Stimulated activated naive CD8-positive, alpha-beta T cell treated with anti-CD3 and anti-CD28 coated beads, Interleukin-15, Interleukin-2, amounts not matched to agents 100 ng/mL and 50 ng/mL, for 24 hours (primary cell): ENCODE results near the gene HOXC12.

Source experiments
- H3K27ac Mint-ChIP-seq: one replicate; pipeline ENCODE4 v1.8.0; 2021; ENCODE audit warnings: mild to moderate bottlenecking, mixed read lengths
- H3K27me3 Mint-ChIP-seq: one replicate; pipeline ENCODE4 v1.8.0; 2021; ENCODE audit warnings: mixed read lengths
- H3K36me3 Mint-ChIP-seq: one replicate; pipeline ENCODE4 v1.8.0; 2021; ENCODE audit warnings: low read depth, mixed read lengths
- H3K4me1 Mint-ChIP-seq: one replicate; pipeline ENCODE4 v1.8.0; 2021; ENCODE audit warnings: low read depth, mixed read lengths
- H3K4me3 Mint-ChIP-seq: one replicate; pipeline ENCODE4 v1.8.0; 2021; ENCODE audit warnings: mild to moderate bottlenecking, mixed read lengths
- H3K9me3 Mint-ChIP-seq: one replicate; pipeline ENCODE4 v1.8.0; 2021; ENCODE audit warnings: mixed read lengths

Gene HOXC12

GRCh38 chr12:53960187-53961024 is 5.7 kb downstream of the HOXC12 start:
- Mint-ChIP-seq H3K4me3 (no peak overlapping the region), H3K4me1 (peaks cover 30% of the 10 kb centered on the region), H3K9me3 (no peaks in the 10 kb centered on the region), H3K36me3 (no peaks in the 10 kb centered on the region), H3K27ac (peak overlapping the region; percentile 61), H3K27me3 (peaks cover 91% of the 10 kb centered on the region)

GRCh38 chr12:53961025-53961761 is 6.5 kb downstream of the HOXC12 start:
- H3K27ac Mint-ChIP-seq, result no peak overlapping the region
- no peaks in the 10 kb centered on the region for H3K9me3 Mint-ChIP-seq
- H3K36me3 Mint-ChIP-seq, result no peaks in the 10 kb centered on the region
- H3K27me3 Mint-ChIP-seq, result peaks cover 91% of the 10 kb centered on the region
- no peak overlapping the region for H3K4me3 Mint-ChIP-seq
- peaks cover 30% of the 10 kb centered on the region for H3K4me1 Mint-ChIP-seq

- no peaks in the 10 kb centered on the region for H3K9me3 Mint-ChIP-seq
- H3K27ac Mint-ChIP-seq, result no peak overlapping the region
- H3K4me1 Mint-ChIP-seq, result peaks cover 32% of the 10 kb centered on the region
- no peaks in the 10 kb centered on the region for H3K36me3 Mint-ChIP-seq
- H3K27me3 Mint-ChIP-seq, result peaks cover 91% of the 10 kb centered on the region
- no peak overlapping the region for H3K4me3 Mint-ChIP-seq
Measured at GRCh38 chr12:53963005-53963404, 8.3 kb downstream of the HOXC12 start.

DNA sequence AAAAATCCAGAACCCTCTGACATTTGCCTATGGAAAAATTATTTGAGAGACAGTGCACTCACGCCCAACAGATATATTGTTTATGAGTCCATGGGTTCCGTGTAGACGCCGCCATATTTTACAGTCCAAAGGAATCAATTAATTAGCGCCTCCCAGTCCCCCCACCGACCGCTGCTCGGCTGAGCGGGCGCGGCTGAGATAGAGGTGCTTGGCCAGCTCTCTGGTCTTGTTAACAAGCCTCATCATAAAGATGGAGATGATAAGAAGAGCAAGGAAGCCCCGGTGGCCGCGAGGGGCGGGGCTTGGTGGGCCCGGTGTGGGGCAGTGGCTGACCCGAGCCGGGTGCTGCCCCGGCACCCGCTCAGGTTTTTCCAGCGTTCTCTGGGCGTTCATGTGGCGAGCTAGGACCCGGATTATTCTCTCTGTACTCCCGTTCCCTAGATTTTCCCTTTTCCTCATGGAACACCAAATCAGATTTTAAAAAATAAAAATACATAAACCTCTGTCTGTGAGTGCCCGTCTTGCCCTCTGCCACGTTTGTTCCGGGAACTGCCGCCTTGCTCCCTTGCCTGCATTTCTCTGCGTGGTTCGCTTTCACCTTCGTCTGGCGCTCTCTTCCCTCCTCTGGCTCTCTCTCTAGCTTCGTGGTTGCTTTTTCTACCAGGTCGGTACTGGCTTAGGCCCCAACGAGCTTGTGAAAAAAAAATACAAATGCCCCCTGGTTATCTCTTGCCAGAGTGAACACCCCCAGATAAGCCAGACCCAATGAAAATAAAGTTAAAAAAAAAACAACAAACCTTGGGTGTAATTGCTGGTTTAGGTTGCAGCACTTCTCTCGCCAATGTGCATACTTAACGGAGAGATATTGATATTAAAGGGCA is 9.0 kb downstream of the HOXC12 start:
- Mint-ChIP-seq H3K27ac (peak overlapping the region; percentile 55), H3K4me1 (peaks cover 32% of the 10 kb centered on the region), H3K4me3 (peak overlapping the region; percentile 31), H3K36me3 (no peaks in the 10 kb centered on the region), H3K27me3 (peaks cover 91% of the 10 kb centered on the region), H3K9me3 (no peaks in the 10 kb centered on the region)

DNA sequence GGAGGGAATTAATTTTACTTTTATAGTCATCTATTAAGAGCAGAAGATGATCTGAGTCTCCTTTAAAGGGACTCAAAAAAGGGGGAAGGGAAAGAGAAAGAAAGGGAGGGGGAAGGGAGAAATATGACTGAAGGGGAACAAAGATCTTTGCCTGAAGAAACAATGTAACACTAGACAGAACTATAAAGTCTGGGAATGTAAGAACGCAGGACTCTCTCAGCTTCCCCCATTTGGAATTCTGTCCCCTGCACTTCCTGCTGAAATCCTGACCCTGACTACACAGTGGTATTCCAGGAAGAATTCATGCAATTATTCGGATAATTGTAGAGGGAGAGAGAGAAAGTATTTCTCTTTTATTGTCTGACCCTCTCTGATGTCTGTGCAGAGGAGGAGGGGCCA is 9.6 kb downstream of the HOXC12 start:
- peaks cover 32% of the 10 kb centered on the region for H3K4me1 Mint-ChIP-seq
- no peaks in the 10 kb centered on the region for H3K9me3 Mint-ChIP-seq
- no peak overlapping the region for H3K4me3 Mint-ChIP-seq
- no peak overlapping the region for H3K27ac Mint-ChIP-seq
- no peaks in the 10 kb centered on the region for H3K36me3 Mint-ChIP-seq
- peaks cover 91% of the 10 kb centered on the region for H3K27me3 Mint-ChIP-seq

DNA sequence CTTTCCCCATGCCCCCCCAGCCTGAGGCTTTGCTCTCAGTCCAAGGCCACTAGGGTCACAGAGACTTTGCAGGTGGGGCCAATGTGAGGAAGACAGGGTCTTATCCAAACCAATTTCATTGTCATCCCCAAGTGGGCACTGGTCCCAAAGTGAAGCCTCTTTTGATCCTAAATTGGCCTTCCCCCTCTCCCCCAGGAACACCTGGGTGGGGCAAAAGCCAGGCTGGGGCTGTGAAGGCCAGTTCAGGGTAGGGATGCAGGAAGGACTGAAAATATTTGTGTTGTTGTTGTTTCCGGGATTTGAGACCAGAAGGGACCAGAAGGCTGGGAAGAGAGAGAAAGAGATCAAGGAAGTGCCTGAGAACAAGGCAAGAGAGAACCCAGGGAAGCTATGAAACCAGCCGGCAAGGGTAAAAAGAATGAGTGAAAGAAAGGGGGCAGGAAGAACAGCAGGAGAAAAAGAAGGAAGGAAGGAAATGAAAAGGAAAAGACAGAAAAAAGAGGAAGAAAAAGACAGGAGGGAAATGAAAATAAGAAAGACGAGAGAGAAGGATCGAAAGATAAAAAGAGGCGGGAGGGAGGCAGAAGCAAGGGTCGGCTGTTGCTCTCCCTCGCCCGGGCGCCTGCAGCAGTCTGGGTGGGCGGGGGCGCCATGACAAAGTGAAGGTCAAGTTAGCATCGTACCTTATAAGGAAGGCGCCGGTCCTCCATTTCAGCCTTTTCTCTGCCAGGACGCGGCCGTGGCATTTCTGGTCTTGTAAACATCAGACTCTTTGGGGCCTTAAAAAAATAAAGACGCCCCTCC is 10.8 kb downstream of the HOXC12 start:
- peak overlapping the region; percentile 22 for H3K4me3 Mint-ChIP-seq
- H3K36me3 Mint-ChIP-seq, result no peaks in the 10 kb centered on the region
- peaks cover 91% of the 10 kb centered on the region for H3K27me3 Mint-ChIP-seq
- no peak overlapping the region for H3K27ac Mint-ChIP-seq
- no peaks in the 10 kb centered on the region for H3K9me3 Mint-ChIP-seq
- peaks cover 29% of the 10 kb centered on the region for H3K4me1 Mint-ChIP-seq

- no peak overlapping the region for H3K27ac Mint-ChIP-seq
- H3K36me3 Mint-ChIP-seq, result no peaks in the 10 kb centered on the region
- H3K4me3 Mint-ChIP-seq, result peak overlapping the region; percentile 22
Measured at GRCh38 chr12:53966085-53966384, 11.3 kb downstream of the HOXC12 start.

GRCh38 chr12:53966385-53967133 is 11.9 kb downstream of the HOXC12 start:
- Mint-ChIP-seq H3K4me1 (peaks cover 28% of the 10 kb centered on the region), H3K36me3 (no peaks in the 10 kb centered on the region), H3K27me3 (peaks cover 99% of the 10 kb centered on the region), H3K9me3 (no peaks in the 10 kb centered on the region), H3K27ac (no peak overlapping the region), H3K4me3 (peak overlapping the region; percentile 14)

More at GRCh38 chr12:53966085-53966384, 11.3 kb downstream of the HOXC12 start:
- Mint-ChIP-seq H3K4me1 (peaks cover 28% of the 10 kb centered on the region), H3K27me3 (peaks cover 95% of the 10 kb centered on the region), H3K9me3 (no peaks in the 10 kb centered on the region)

- no peaks in the 10 kb centered on the region for H3K36me3 Mint-ChIP-seq
- peaks cover 28% of the 10 kb centered on the region for H3K4me1 Mint-ChIP-seq
- H3K27ac Mint-ChIP-seq, result no peak overlapping the region
- no peak overlapping the region for H3K4me3 Mint-ChIP-seq
- no peaks in the 10 kb centered on the region for H3K9me3 Mint-ChIP-seq
- peaks cover 99% of the 10 kb centered on the region for H3K27me3 Mint-ChIP-seq
Measured at GRCh38 chr12:53967421-53967925, 12.8 kb downstream of the HOXC12 start.

DNA sequence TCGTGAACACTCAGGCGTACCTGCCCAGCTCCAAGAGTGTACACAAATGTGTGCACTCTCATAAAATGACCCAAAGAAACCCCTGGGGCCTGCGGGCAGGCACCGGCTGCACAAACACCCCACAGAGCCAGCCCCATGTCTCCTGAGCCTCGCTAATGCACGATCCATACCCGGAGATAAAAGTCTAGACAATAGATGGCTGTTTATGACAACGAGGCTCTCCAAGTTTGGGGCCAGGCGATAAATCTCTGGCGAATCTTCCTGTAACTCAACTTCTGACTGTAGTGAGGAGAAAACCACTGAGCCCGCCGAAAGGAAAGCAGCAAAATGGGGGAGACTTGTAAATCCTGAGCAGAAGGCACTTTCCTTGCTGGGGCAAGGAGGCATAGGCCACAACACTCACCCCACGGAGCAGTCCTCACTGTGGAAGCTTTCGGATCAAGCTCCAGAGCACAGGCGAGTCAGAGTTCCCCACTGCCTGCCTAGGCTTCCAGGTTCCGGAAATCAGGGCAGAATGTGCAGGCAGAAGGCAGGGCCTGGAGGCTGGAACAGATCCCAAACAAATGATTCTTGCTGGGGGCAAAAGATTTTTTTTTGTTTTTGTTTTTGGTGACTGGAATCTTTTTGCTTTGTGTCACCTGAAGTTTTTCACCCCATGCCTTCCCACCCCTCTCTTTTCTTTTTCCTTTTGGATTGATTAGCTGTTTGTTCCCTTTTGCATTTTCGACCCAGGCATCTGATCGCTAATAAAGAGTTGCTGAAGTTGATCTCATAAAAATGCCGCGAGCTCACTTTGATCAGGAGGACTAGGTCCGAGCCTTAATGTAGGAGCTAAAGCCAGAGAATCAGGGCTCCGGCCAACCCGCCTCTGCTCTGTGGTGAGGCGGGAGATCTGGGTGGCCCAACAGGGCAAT is 13.8 kb downstream of the HOXC12 start:
- H3K9me3 Mint-ChIP-seq, result no peaks in the 10 kb centered on the region
- H3K27ac Mint-ChIP-seq, result no peak overlapping the region
- peaks cover 100% of the 10 kb centered on the region for H3K27me3 Mint-ChIP-seq
- H3K36me3 Mint-ChIP-seq, result peaks cover 3% of the 10 kb centered on the region
- no peak overlapping the region for H3K4me3 Mint-ChIP-seq
- H3K4me1 Mint-ChIP-seq, result peaks cover 33% of the 10 kb centered on the region

DNA sequence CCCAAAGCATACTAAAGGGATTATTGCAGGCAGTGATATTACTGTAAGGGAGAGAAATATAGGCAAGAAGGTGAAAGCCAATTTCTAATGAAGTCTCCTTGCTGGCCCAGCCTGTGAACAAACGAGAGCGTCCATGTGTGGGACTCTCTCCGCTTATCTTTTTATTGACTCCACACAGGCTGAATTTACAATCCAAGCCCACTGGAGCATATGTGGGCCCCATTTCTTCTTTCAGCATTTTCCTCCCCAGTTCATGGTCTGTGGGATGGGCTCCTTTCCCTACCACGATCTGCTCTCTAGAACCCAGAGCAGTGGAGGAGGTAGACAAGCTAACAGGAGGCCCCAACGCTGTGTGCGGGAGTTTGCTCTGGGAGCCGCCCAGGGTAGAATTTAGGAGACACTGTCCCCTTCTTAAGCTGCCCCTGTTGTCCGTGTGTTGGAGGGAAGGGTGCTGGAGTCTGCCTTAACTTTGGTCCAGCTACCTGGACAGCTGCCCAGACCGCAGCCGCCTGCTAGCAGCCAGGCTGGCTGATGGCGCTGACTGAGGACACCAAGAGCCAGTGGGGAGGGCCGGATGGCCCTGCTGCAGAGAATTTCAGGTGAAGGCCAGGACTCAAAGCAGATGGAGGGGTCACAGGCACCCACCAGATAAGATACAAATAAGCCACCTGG is 15.0 kb downstream of the HOXC12 start:
- H3K36me3 Mint-ChIP-seq, result peaks cover 3% of the 10 kb centered on the region
- H3K4me3 Mint-ChIP-seq, result no peak overlapping the region
- no peak overlapping the region for H3K27ac Mint-ChIP-seq
- H3K9me3 Mint-ChIP-seq, result no peaks in the 10 kb centered on the region
- H3K27me3 Mint-ChIP-seq, result peaks cover 94% of the 10 kb centered on the region
- H3K4me1 Mint-ChIP-seq, result peaks cover 24% of the 10 kb centered on the region

DNA sequence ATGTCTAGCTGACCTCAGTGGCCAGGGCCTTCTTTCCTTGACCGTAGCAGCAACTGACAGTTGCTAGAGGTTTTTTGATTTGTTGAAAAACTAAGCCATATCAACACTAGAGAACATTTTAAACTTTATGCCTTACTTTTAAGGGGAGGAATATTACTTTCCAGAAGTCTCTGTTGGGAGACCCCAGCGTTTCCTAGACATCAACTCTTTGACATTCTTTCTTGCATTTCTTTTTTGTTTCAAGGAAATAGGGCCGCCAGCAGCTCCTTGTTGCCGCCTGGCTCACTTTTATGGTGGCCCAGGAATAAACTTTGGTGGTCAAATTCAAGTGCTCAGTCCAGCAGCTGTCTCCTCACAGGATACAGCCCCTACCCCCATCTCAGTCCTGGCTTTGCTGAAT is 15.7 kb downstream of the HOXC12 start:
- no peak overlapping the region for H3K27ac Mint-ChIP-seq
- H3K4me1 Mint-ChIP-seq, result peaks cover 23% of the 10 kb centered on the region

More for the DNA sequence above, 15.7 kb downstream of the HOXC12 start:
- Mint-ChIP-seq H3K4me3 (no peak overlapping the region), H3K36me3 (peaks cover 4% of the 10 kb centered on the region), H3K9me3 (no peaks in the 10 kb centered on the region), H3K27me3 (peaks cover 92% of the 10 kb centered on the region)
